A204.1 (cell line): ENCODE results near the gene ZDHHC6.
"Not testable (repeated sequence)": the region's sequence is repeated elsewhere in the genome, so short reads cannot be mapped to it uniquely, and the experiment has no call there.

Experiments used
- FAIRE-seq: peaks from 2 replicates; lab custom pipeline; 2012; peaks lifted over from hg19 to GRCh38; lab: Jason Lieb, UNC

ZDHHC6 gene

GRCh38 chr10:112389271-112389822 is 57.4 kb downstream of the ZDHHC6 start:
- FAIRE-seq: no peak

GRCh38 chr10:112388548-112388947 is 58.2 kb downstream of the ZDHHC6 start:
- FAIRE-seq: no peak

- not testable (repeated sequence) for FAIRE-seq
Observed at GRCh38 chr10:112388056-112388455, 58.7 kb downstream of the ZDHHC6 start.

- FAIRE-seq: no peak
Observed at GRCh38 chr10:112385201-112385600, 61.5 kb downstream of the ZDHHC6 start.

GRCh38 chr10:112384141-112384540 is 62.6 kb downstream of the ZDHHC6 start:
- FAIRE-seq: no peak

- no peak for FAIRE-seq
Observed at GRCh38 chr10:112383325-112383724, 63.4 kb downstream of the ZDHHC6 start.

GRCh38 chr10:112382515-112383235 is 64.0 kb downstream of the ZDHHC6 start:
- no peak for FAIRE-seq
